Measurements from ENCODE around the gene ABLIM3. TPM values are rescaled to one million over a fixed set of nuclear protein-coding genes. Genes with fewer than 3 reads are reported as not detected.
A peak's percentile ranks its signal among the peaks of the same experiment; 100 is the strongest.

The ABLIM3 gene
- total RNA-seq, 1 donor from 2014 or later, result 3.9 TPM

DNA sequence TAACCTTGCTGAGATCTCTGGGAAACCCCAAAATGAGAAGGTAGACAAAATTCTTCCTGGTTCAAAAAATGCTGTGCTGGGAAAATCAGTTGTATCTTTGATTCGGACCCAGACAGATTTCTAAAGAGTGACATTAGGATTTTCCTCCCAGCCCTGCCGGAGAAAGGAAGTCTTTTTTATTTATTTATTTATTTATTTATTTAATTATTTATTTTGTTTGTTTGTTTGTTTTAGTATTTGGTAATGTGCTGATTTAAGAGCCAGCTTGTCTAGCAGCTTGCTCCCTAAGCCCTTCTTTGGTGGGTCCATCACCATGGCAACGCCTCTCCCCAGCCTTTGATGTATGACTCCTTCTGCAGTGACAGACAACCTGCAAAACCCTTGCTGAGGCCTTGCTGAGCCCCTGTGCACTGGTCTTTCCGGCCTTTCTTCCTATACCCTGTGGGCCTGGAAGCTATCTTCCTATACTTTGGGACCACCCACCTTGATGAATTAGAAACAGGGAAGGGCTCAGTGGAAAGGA lies 69.7 kb downstream of the ABLIM3 start:
- H3K9me3 Mint-ChIP-seq (ENCODE audit: unreplicated experiment), result no peaks in the 10 kb centered on the region
- Histone ChIP-seq H3K9ac (ENCODE audit: low read length) (peak overlapping the region; percentile 68), H4K20me1 (ENCODE audit: insufficient read depth, low read length) (no peaks in the 10 kb centered on the region), H3K27me3 (ENCODE audit: insufficient read depth, low read length) (no peaks in the 10 kb centered on the region), H3K9me3 (ENCODE audit: insufficient read depth, low read depth, low read length) (no peaks in the 10 kb centered on the region), H2AFZ (ENCODE audit: low read depth, low read length) (no peak overlapping the region), H3K4me1 (ENCODE audit: insufficient read depth, low read length) (peaks cover 51% of the 10 kb centered on the region), H3K4me2 (ENCODE audit: low read length) (peak overlapping the region; percentile 65), H3K4me3 (ENCODE audit: insufficient read depth, low read depth, low read length) (no peak overlapping the region), H3K27ac (ENCODE audit: low read depth, low read length) (peak overlapping the region; percentile 96), H3K36me3 (ENCODE audit: insufficient read depth, low read length) (no peaks in the 10 kb centered on the region), H3K79me2 (ENCODE audit: insufficient read depth, low read length) (no peaks in the 10 kb centered on the region)
- FAIRE-seq, result no peak
- H3K27ac Mint-ChIP-seq (ENCODE audit: unreplicated experiment), result no peak overlapping the region
- H3K27me3 Mint-ChIP-seq (ENCODE audit: low read depth, unreplicated experiment), result no peaks in the 10 kb centered on the region
- no peak overlapping the region for H3K4me3 Mint-ChIP-seq (ENCODE audit: unreplicated experiment)
- peaks cover 17% of the 10 kb centered on the region for H3K4me1 Mint-ChIP-seq (ENCODE audit: low read depth, unreplicated experiment)
- TF ChIP-seq, protein P1, sequence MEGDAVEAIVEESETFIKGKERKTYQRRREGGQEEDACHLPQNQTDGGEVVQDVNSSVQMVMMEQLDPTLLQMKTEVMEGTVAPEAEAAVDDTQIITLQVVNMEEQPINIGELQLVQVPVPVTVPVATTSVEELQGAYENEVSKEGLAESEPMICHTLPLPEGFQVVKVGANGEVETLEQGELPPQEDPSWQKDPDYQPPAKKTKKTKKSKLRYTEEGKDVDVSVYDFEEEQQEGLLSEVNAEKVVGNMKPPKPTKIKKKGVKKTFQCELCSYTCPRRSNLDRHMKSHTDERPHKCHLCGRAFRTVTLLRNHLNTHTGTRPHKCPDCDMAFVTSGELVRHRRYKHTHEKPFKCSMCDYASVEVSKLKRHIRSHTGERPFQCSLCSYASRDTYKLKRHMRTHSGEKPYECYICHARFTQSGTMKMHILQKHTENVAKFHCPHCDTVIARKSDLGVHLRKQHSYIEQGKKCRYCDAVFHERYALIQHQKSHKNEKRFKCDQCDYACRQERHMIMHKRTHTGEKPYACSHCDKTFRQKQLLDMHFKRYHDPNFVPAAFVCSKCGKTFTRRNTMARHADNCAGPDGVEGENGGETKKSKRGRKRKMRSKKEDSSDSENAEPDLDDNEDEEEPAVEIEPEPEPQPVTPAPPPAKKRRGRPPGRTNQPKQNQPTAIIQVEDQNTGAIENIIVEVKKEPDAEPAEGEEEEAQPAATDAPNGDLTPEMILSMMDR (IDR thresholded peaks at IDR 0.05; ENCODE audit: insufficient read depth, low read depth, low read length), result no peak
- no peak for TF ChIP-seq EZH2 (IDR thresholded peaks at IDR 0.05; ENCODE audit: insufficient read depth, low read length)
- no peaks in the 10 kb centered on the region for H3K36me3 Mint-ChIP-seq (ENCODE audit: low read depth, unreplicated experiment)
- peak; percentile 32 for DNase-seq (ENCODE audit: low read depth)

DNA sequence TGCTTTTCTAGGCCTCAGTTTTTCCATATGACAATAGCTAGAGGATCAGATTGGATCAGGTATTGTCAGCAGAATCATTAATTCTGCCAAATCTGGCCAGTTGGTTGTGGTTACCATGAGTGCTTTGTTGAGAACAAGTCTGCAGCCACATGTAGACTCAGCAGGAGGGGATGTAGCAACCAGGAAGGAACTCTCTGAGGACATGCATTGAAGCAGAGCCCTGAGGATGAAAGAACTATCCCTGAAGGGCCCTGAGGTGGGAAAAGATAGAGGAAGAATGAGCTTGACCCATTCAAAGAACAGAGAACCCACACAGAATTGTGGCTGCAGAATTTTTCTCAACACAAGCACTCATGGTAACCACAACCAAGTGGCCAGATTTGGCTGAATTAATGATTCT lies 70.3 kb downstream of the ABLIM3 start:
- peak overlapping the region; percentile 65 for H3K4me2 ChIP-seq (ENCODE audit: low read length)

More for the DNA sequence above, 70.3 kb downstream of the ABLIM3 start:
- no peak overlapping the region for H3K27ac Mint-ChIP-seq (ENCODE audit: unreplicated experiment)
- Histone ChIP-seq H3K4me1 (ENCODE audit: insufficient read depth, low read length) (peaks cover 45% of the 10 kb centered on the region), H2AFZ (ENCODE audit: low read depth, low read length) (no peak overlapping the region), H4K20me1 (ENCODE audit: insufficient read depth, low read length) (no peaks in the 10 kb centered on the region), H3K9ac (ENCODE audit: low read length) (peak overlapping the region; percentile 68), H3K36me3 (ENCODE audit: insufficient read depth, low read length) (no peaks in the 10 kb centered on the region), H3K27me3 (ENCODE audit: insufficient read depth, low read length) (no peaks in the 10 kb centered on the region), H3K9me3 (ENCODE audit: insufficient read depth, low read depth, low read length) (no peaks in the 10 kb centered on the region), H3K27ac (ENCODE audit: low read depth, low read length) (peak overlapping the region; percentile 96), H3K4me3 (ENCODE audit: insufficient read depth, low read depth, low read length) (no peak overlapping the region), H3K79me2 (ENCODE audit: insufficient read depth, low read length) (no peaks in the 10 kb centered on the region)
- peak; percentile 92 for DNase-seq (ENCODE audit: low read depth)
- peaks cover 15% of the 10 kb centered on the region for H3K4me1 Mint-ChIP-seq (ENCODE audit: low read depth, unreplicated experiment)
- peak; percentile 41 for FAIRE-seq
- no peak overlapping the region for H3K4me3 Mint-ChIP-seq (ENCODE audit: unreplicated experiment)
- no peaks in the 10 kb centered on the region for H3K36me3 Mint-ChIP-seq (ENCODE audit: low read depth, unreplicated experiment)
- H3K9me3 Mint-ChIP-seq (ENCODE audit: unreplicated experiment), result no peaks in the 10 kb centered on the region
- no peak for TF ChIP-seq EZH2 (IDR thresholded peaks at IDR 0.05; ENCODE audit: insufficient read depth, low read length)
- TF ChIP-seq, protein P1 (IDR thresholded peaks at IDR 0.05; ENCODE audit: insufficient read depth, low read depth, low read length), result no peak
- H3K27me3 Mint-ChIP-seq (ENCODE audit: low read depth, unreplicated experiment), result peaks cover under 1% of the 10 kb centered on the region
